Mucosa of gallbladder (tissue), 1 donor: ENCODE results near the gene IL1RL1. TPM values are rescaled to one million over a fixed set of nuclear protein-coding genes. Genes with fewer than 3 reads are reported as not detected.

Source experiments
- DNase-seq: peaks from one replicate; pipeline ENCODE4 v3.0.0-alpha.2; 2020; ENCODE audit warnings: low spot score
- total RNA-seq: library from RNA; stranded (reverse); gene quantifications from one replicate; pipeline ENCODE4 v1.2.1, GENCODE V29; 2021
- donor health status: DM: no; HTN: no; CAD: no.

The IL1RL1 gene
- total RNA-seq, 1 donor from 2014 or later, result 8.7 TPM

GRCh38 chr2:102367331-102367971 is 56.1 kb downstream of the IL1RL1 start:
- no peak for DNase-seq

GRCh38 chr2:102368461-102369109 is 57.2 kb downstream of the IL1RL1 start:
- DNase-seq, result no peak

GRCh38 chr2:102369866-102370265 is 58.5 kb downstream of the IL1RL1 start:
- DNase-seq, result no peak

- no peak for DNase-seq
These were observed 64.8 kb downstream of the IL1RL1 start for GRCh38 chr2:102376052-102376591.

- no peak for DNase-seq
These were observed 72.4 kb downstream of the IL1RL1 start for GRCh38 chr2:102383722-102384121.

- no peak for DNase-seq
These were observed 74.2 kb downstream of the IL1RL1 start for GRCh38 chr2:102385522-102385921.

- no peak for DNase-seq
These were observed 74.6 kb downstream of the IL1RL1 start for GRCh38 chr2:102386004-102386403.

GRCh38 chr2:102386867-102387541 is 75.6 kb downstream of the IL1RL1 start:
- no peak for DNase-seq

- DNase-seq, result no peak
These were observed 76.6 kb downstream of the IL1RL1 start for GRCh38 chr2:102387763-102388546.

- no peak for DNase-seq
These were observed 80.2 kb downstream of the IL1RL1 start for GRCh38 chr2:102391565-102391964.

- DNase-seq, result no peak
These were observed 80.7 kb downstream of the IL1RL1 start for GRCh38 chr2:102392096-102392495.

GRCh38 chr2:102392942-102393341 is 81.6 kb downstream of the IL1RL1 start:
- no peak for DNase-seq

GRCh38 chr2:102396012-102396411 is 84.6 kb downstream of the IL1RL1 start:
- no peak for DNase-seq

GRCh38 chr2:102397209-102397608 is 85.8 kb downstream of the IL1RL1 start:
- no peak for DNase-seq

- no peak for DNase-seq
These were observed 88.3 kb downstream of the IL1RL1 start for GRCh38 chr2:102399499-102400141.

GRCh38 chr2:102401456-102401855 is 90.1 kb downstream of the IL1RL1 start:
- DNase-seq, result no peak

Other genes with a start within 250 kb of the IL1RL1 start
- gene IL1R1, start 168.8 kb upstream of the IL1RL1 start, total RNA-seq, result 51.9 TPM
- gene IL1RL2, start 124.5 kb upstream of the IL1RL1 start, total RNA-seq, result 2.3 TPM
- gene IL18R1, start 44.2 kb downstream of the IL1RL1 start, total RNA-seq, result 6.2 TPM
- 1.6 TPM for gene IL18RAP, start 111.6 kb downstream of the IL1RL1 start, total RNA-seq
- gene SLC9A4, start 161.7 kb downstream of the IL1RL1 start, total RNA-seq, result 19.9 TPM